ENCODE data around the gene FMO5.
A peak's percentile ranks its signal among the peaks of the same experiment; 100 is the strongest.
"Not testable (repeated sequence)": the region's sequence is repeated elsewhere in the genome, so short reads cannot be mapped to it uniquely, and the experiment has no call there.

FMO5 gene

GRCh38 chr1:147171399-147172167 is 53.6 kb downstream of the FMO5 start:
- TF ChIP-seq, protein P1, sequence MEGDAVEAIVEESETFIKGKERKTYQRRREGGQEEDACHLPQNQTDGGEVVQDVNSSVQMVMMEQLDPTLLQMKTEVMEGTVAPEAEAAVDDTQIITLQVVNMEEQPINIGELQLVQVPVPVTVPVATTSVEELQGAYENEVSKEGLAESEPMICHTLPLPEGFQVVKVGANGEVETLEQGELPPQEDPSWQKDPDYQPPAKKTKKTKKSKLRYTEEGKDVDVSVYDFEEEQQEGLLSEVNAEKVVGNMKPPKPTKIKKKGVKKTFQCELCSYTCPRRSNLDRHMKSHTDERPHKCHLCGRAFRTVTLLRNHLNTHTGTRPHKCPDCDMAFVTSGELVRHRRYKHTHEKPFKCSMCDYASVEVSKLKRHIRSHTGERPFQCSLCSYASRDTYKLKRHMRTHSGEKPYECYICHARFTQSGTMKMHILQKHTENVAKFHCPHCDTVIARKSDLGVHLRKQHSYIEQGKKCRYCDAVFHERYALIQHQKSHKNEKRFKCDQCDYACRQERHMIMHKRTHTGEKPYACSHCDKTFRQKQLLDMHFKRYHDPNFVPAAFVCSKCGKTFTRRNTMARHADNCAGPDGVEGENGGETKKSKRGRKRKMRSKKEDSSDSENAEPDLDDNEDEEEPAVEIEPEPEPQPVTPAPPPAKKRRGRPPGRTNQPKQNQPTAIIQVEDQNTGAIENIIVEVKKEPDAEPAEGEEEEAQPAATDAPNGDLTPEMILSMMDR (IDR thresholded peaks at IDR 0.05; ENCODE audit: low read depth, low read length) = no peak
- H3K4me3 ChIP-seq (ENCODE audit: low read depth, low read length) = peak overlapping the region; percentile 96

- peak overlapping the region; percentile 96; the same call in 1 of the 2 replicates for H3K4me3 ChIP-seq (ENCODE audit: low read depth, low read length)
- TF ChIP-seq, protein P1 (IDR thresholded peaks at IDR 0.05; ENCODE audit: low read depth, low read length) = no peak
Measured at GRCh38 chr1:147169840-147170674, 55.1 kb downstream of the FMO5 start.

GRCh38 chr1:147169171-147169570 is 56.0 kb downstream of the FMO5 start:
- TF ChIP-seq, protein P1 (IDR thresholded peaks at IDR 0.05; ENCODE audit: low read depth, low read length) = no peak
- no peak overlapping the region for H3K4me3 ChIP-seq (ENCODE audit: low read depth, low read length)

- H3K4me3 ChIP-seq (ENCODE audit: low read depth, low read length) = no peak overlapping the region
- TF ChIP-seq, protein P1 (IDR thresholded peaks at IDR 0.05; ENCODE audit: low read depth, low read length) = no peak
Measured at GRCh38 chr1:147168626-147169058, 56.5 kb downstream of the FMO5 start.

DNA sequence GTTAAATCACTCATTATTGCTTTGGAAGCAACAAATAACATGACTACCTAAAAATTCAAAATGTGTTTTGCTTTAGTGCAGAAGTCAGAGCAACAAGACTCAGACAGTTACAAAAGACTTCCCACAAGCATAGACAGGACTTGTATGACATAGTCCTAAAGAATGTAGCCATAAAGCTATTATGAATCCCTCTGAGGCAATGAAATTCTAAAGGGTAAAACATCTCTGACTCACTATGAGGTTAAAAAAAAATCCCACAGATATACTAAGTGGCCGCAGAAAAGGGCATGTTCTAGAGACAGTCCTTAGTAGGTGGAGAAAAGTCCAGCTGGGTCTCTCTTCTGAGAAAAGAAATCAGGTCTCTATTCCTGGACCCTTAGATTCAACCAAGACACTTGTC is 57.8 kb downstream of the FMO5 start:
- H3K4me3 ChIP-seq (ENCODE audit: low read depth, low read length) = no peak overlapping the region
- TF ChIP-seq, protein P1 (IDR thresholded peaks at IDR 0.05; ENCODE audit: low read depth, low read length) = no peak

- no peak overlapping the region for H3K4me3 ChIP-seq (ENCODE audit: low read depth, low read length)
- TF ChIP-seq, protein P1 (IDR thresholded peaks at IDR 0.05; ENCODE audit: low read depth, low read length) = no peak
Measured at GRCh38 chr1:147163019-147163418, 62.1 kb downstream of the FMO5 start.

DNA sequence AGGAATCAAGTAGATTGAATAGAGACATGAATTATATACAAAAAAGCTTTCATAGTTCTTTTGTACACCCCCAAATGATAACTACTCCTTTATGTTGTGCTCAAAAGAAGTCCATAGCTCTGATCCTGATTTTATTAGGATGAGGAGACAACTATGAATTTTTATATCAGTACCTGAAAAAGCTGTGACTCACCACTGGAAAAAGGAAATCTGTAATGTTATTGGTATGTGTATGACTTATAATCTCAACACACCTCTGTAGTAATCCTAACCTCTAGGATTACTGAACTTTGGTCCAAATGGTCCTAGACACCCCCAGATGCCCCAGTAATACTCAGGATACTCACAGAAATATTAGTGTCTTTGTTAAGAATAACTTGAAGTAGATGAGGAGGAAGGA is 63.0 kb downstream of the FMO5 start:
- H3K4me3 ChIP-seq (ENCODE audit: low read depth, low read length) = no peak overlapping the region
- TF ChIP-seq, protein P1 (IDR thresholded peaks at IDR 0.05; ENCODE audit: low read depth, low read length) = no peak

GRCh38 chr1:147157116-147157515 is 68.0 kb downstream of the FMO5 start:
- not testable (repeated sequence) for H3K4me3 ChIP-seq (ENCODE audit: low read depth, low read length)
